Vagina (tissue), 2 donors: Measurements from ENCODE around the gene TRAPPC2L. TPM values are rescaled to one million over a fixed set of nuclear protein-coding genes. Genes with fewer than 3 reads are reported as not detected.
"Not testable (repeated sequence)": the region's sequence is repeated elsewhere in the genome, so short reads cannot be mapped to it uniquely, and the experiment has no call there.

Experiments
- DNase-seq, 2 donors: peaks; one replicate each; pipeline ENCODE4 v3.0.0-alpha.2; 2017; ENCODE audit errors: extremely low spot score in 2 of 2
- H3K27ac ChIP-seq: fragments of 200-600 bp; sonication (generic); one replicate; pipeline ENCODE4 v1.5.1; 2019
- H3K27me3 ChIP-seq: fragments of 200-600 bp; sonication (generic); one replicate; pipeline ENCODE4 v1.5.1; 2019
- H3K36me3 ChIP-seq, 2 donors: fragments of 200-600 bp; sonication (generic); one replicate each; pipeline ENCODE4 v1.5.1; 2017 to 2019
- H3K4me1 ChIP-seq: fragments of 200-600 bp; sonication (generic); one replicate; pipeline ENCODE4 v1.5.1; 2019
- H3K4me3 ChIP-seq, 2 donors: fragments of 200-600 bp; sonication (generic); 1 replicate in 1 of 2; 2 replicates in 1 of 2; pipeline ENCODE4 v1.5.1; 2016 to 2019
- H3K9me3 ChIP-seq: fragments of 200-600 bp; sonication (generic); one replicate; pipeline ENCODE4 v1.5.1; 2019
- POLR2A ChIP-seq, 2 donors: fragments of 450-650 bp; IDR thresholded peaks; one replicate each; pipeline ENCODE4 v1.6.1; 2017; ENCODE audit warnings: antibody characterized with exemption in 2 of 2, mild to moderate bottlenecking in 2 of 2, moderate library complexity in 2 of 2
- POLR2AphosphoS5 ChIP-seq, 2 donors: sonication (generic); formaldehyde crosslinking; IDR thresholded peaks; one replicate each; pipeline ENCODE4 v1.9.0; 2017; ENCODE audit warnings: antibody characterized with exemption in 2 of 2, mild to moderate bottlenecking in 2 of 2, low read depth in 1 of 2; ENCODE audit not compliant: insufficient read depth in 1 of 2
- intact Hi-C: fragments of 100-400 bp; cut with DNase I; formaldehyde crosslinking; loops from one replicate; pipeline ENCODE4 v1.15.1; 2023
- total RNA-seq: library from RNA; depleted of rRNA; stranded (reverse); fragments of >200 nt; gene quantifications from one replicate; pipeline ENCODE4 v1.2.3, GENCODE V29; 2016
- TF ChIP-seq, protein P1 (sequence below), 3 experiments: fragments of 450-650 bp in 2 of 3; fragments of 200-600 bp in 1 of 3; sonication (generic) in 1 of 3; IDR thresholded peaks; one replicate each; pipeline ENCODE4 v1.5.1; 2017 to 2019; ENCODE audit warnings: antibody characterized with exemption in 3 of 3, mild to moderate bottlenecking in 2 of 3, moderate library complexity in 2 of 3

The TRAPPC2L gene
- total RNA-seq, 1 donor from 2014 or later = 50.8 TPM

DNA sequence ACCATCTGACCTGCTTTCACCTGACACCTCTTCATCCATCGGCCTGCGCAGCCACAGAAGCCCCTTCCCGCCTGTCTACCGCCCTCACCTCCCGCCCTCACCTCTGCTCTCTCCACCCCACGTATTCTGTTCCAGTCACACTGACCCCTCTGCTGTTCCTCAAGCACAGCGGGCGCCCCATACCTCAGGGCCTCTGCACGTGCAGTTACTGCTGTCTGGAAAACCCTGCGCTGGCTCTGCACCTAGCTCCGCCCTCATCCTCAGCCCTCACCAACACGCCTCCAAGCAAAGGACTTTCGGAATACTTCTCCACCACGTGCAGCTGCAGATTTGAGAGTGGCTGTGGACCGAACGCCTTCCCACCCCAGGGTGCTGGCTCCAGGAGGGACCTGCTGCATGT is 34.2 kb downstream of the TRAPPC2L start:
- peaks cover 10% of the 10 kb centered on the region for H3K4me1 ChIP-seq
- DNase-seq = no peak
- intact Hi-C loops = no loop called here
- no peaks in the 10 kb centered on the region for H3K36me3 ChIP-seq
- no peak overlapping the region for H3K27ac ChIP-seq
- H3K4me3 ChIP-seq = no peak overlapping the region
- TF ChIP-seq POLR2AphosphoS5 (IDR thresholded peaks at IDR 0.05; ENCODE audit: insufficient read depth in 1 of 2, low read depth in 1 of 2) (no peak), POLR2A (IDR thresholded peaks at IDR 0.05) (no peak)
- TF ChIP-seq, protein P1, sequence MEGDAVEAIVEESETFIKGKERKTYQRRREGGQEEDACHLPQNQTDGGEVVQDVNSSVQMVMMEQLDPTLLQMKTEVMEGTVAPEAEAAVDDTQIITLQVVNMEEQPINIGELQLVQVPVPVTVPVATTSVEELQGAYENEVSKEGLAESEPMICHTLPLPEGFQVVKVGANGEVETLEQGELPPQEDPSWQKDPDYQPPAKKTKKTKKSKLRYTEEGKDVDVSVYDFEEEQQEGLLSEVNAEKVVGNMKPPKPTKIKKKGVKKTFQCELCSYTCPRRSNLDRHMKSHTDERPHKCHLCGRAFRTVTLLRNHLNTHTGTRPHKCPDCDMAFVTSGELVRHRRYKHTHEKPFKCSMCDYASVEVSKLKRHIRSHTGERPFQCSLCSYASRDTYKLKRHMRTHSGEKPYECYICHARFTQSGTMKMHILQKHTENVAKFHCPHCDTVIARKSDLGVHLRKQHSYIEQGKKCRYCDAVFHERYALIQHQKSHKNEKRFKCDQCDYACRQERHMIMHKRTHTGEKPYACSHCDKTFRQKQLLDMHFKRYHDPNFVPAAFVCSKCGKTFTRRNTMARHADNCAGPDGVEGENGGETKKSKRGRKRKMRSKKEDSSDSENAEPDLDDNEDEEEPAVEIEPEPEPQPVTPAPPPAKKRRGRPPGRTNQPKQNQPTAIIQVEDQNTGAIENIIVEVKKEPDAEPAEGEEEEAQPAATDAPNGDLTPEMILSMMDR (IDR thresholded peaks at IDR 0.05) = no peak
- no peaks in the 10 kb centered on the region for H3K27me3 ChIP-seq
- no peaks in the 10 kb centered on the region for H3K9me3 ChIP-seq

DNA sequence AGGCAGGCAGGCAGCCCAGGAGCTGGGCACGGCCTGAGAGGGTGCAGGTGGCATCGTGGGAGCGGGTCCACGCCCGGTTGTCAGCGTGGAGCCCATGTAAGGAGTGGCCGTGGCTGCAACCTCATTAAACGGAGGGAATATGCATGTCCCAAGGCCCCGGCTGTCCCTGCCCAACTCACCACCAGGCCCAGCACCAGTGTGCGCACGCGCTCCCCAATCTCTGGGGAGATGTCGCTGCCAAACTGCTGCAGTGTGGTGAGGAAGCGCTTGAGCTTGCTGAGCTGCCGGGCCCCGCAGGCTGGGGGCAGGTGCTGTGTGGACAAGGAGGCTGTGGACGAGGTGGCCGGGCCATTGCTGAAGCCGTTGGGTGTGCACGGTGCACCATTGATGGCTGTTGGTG is 35.1 kb downstream of the TRAPPC2L start:
- DNase-seq = no peak
- TF ChIP-seq, protein P1 (IDR thresholded peaks at IDR 0.05) = no peak
- TF ChIP-seq POLR2AphosphoS5 (IDR thresholded peaks at IDR 0.05; ENCODE audit: insufficient read depth in 1 of 2, low read depth in 1 of 2) (no peak), POLR2A (IDR thresholded peaks at IDR 0.05) (no peak)
- Histone ChIP-seq H3K27me3 (no peaks in the 10 kb centered on the region), H3K9me3 (no peaks in the 10 kb centered on the region), H3K27ac (no peak overlapping the region), H3K4me3 (no peak overlapping the region), H3K36me3 (no peaks in the 10 kb centered on the region), H3K4me1 (peaks cover 10% of the 10 kb centered on the region)
- intact Hi-C loops = no loop called here

DNA sequence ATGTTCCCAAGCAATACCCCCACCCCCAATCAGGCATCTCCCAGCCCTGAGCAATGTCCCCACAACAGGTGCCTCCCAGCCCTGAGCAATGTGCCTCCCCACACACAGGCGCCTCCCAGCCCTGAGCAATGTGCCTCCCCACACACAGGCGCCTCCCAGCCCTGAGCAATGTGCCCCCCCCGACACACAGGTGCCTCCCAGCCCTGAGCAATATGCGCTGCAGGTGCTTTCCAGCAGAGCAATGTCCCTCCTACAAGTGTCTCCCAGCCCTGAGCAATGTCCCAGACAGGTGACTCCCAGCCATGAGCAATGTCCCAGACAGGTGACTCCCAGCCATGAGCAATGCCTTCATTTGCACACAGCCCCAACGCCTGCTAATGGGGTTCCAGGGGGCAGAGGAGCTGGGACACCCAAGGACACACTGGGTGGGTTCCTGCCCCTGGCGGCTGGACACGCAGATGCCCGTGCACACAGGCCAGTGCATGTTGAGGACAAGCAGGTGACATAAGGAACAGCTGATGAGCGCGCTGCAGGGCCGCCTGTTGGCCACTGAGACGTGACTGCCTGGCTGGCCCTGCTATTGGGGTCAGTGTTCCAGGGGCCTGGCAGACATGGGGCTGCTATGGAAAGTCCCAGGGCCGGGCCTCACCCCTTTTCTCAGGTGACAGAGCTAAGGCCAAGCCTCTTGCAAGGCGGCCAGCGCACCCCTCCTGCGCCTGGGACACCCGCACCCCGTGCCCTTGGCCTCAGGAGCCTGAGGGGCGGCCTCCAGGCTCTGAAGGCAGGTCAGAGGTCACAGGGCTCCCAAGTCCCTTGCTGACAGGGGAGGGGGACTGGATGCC is 36.4 kb downstream of the TRAPPC2L start:
- Histone ChIP-seq H3K4me1 (no peaks in the 10 kb centered on the region), H3K27ac (no peak overlapping the region), H3K36me3 (no peaks in the 10 kb centered on the region), H3K4me3 (no peak overlapping the region), H3K9me3 (no peaks in the 10 kb centered on the region), H3K27me3 (no peaks in the 10 kb centered on the region)
- TF ChIP-seq POLR2AphosphoS5 (IDR thresholded peaks at IDR 0.05; ENCODE audit: insufficient read depth in 1 of 2, low read depth in 1 of 2) (no peak), POLR2A (IDR thresholded peaks at IDR 0.05) (no peak)
- TF ChIP-seq, protein P1 (IDR thresholded peaks at IDR 0.05) = no peak
- no peak for DNase-seq
- intact Hi-C loops = no loop called here

DNA sequence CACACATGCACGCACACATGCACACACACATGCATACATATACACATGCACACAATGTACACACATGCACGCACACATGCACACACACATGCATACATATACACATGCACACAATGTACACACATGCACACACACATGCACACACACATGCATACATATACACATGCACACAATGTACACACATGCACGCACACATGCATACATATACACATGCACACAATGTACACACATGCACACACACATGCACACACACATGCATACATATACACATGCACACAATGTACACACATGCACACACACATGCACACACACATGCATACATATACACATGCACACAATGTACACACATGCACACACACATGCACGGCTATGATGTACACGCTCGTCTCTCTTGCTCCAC is 37.3 kb downstream of the TRAPPC2L start:
- H3K4me1 ChIP-seq, intact Hi-C loops: not testable (repeated sequence)

DNA sequence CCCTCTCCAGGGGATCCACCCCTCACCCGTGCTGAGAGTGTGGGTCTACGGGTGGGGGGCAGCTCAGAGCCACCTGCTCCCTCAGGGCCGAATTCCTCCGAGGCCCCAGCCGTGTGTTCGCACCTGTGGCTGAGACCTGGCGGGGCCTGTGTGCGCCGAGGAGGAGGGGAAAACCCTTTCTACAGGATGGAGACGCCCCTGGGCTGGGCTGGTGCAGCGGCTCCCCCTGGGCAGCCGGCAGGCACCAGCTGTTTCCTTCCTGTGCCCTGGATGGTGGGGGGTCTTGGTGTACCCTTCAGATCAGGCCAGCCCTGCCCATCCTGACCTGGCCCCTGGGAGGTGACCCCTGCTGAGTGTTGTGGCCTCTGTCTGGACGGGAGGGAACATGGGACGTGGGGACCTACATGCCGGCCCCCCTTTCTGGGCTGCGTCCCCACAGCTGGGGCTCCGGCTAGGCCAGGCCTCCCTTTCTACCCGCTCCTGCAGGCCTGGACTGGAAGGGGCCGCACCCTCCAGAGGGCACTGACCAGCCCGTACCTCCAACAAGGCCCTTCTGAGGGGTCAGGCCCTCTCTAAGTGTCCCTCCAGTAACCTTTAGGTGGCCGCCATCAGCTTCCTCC is 37.9 kb downstream of the TRAPPC2L start:
- Histone ChIP-seq H3K9me3 (no peaks in the 10 kb centered on the region), H3K27ac (no peak overlapping the region), H3K4me1 (no peaks in the 10 kb centered on the region), H3K4me3 (no peak overlapping the region), H3K27me3 (no peaks in the 10 kb centered on the region), H3K36me3 (no peaks in the 10 kb centered on the region)
- DNase-seq = no peak
- TF ChIP-seq POLR2AphosphoS5 (IDR thresholded peaks at IDR 0.05; ENCODE audit: insufficient read depth in 1 of 2, low read depth in 1 of 2) = no peak
- TF ChIP-seq, protein P1 (IDR thresholded peaks at IDR 0.05) = no peak
- no peak for TF ChIP-seq POLR2A (IDR thresholded peaks at IDR 0.05)
- intact Hi-C loops = no loop called here

More for the DNA sequence above, 37.3 kb downstream of the TRAPPC2L start:
- not testable (repeated sequence) for H3K4me3 ChIP-seq, DNase-seq, H3K36me3 ChIP-seq, H3K27me3 ChIP-seq, H3K27ac ChIP-seq, H3K9me3 ChIP-seq
